Muscle of arm (tissue), 12 donors: ENCODE measurements around the gene SPTSSA. TPM values are rescaled to one million over a fixed set of nuclear protein-coding genes. Genes with fewer than 3 reads are reported as not detected.
A peak's percentile ranks its signal among the peaks of the same experiment; 100 is the strongest.
"Not testable (repeated sequence)": the region's sequence is repeated elsewhere in the genome, so short reads cannot be mapped to it uniquely, and the experiment has no call there.

Source experiments
- DNase-seq: peaks from one replicate; pipeline ENCODE4 v3.0.0-alpha.2; 2013
- polyA plus RNA-seq, 12 donors: library from polyadenylated mRNA; unstranded; fragments of 120-200 nt; gene quantifications; one replicate each; pipeline ENCODE4 v1.2.1, GENCODE V29; 2013; ENCODE audit not compliant: insufficient read length in 12 of 12

SPTSSA gene
- polyA plus RNA-seq, 12 donors: 17.9 to 40.5 (median 25.6) TPM; not detected in 1

DNA sequence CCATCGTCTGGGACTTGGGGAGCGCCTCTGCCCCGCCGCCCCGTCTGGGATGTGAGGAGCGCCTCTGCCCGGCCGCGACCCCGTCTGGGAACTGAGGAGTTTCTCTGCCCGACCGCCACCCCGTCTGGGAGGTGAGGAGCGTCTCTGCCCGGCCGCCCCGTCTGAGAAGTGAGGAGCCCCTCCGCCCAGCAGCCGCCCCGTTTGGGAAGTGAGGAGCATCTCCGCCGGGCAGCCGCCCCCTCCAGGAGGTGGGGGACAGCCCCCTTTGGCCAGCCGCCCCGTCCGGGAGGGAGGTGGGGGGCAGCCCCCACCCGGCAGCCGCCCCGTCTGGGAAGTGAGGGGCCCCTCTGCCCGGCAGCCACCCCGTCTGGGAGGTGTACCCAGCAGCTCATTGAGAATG lies 14.0 kb upstream of the SPTSSA start:
- not testable (repeated sequence) for DNase-seq

DNA sequence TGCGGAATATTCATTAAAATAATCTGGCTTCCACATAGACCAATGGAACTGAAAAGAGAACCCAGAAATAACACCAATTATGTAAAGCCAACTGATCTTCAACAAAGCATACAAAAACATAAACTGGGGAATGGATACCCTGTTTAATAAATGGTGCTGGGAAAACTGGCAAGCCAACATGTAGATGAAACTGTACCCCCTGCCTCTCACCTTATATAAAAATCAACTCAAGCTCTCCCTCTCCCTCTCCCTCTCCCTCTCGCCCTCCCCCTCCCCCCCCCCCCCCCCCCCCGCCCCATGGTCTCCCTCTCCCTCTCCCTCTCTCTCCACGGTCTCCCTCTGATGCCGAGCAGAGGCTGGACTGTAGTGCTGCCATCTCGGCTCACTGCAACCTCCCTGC lies 13.1 kb upstream of the SPTSSA start:
- DNase-seq: no peak

DNA sequence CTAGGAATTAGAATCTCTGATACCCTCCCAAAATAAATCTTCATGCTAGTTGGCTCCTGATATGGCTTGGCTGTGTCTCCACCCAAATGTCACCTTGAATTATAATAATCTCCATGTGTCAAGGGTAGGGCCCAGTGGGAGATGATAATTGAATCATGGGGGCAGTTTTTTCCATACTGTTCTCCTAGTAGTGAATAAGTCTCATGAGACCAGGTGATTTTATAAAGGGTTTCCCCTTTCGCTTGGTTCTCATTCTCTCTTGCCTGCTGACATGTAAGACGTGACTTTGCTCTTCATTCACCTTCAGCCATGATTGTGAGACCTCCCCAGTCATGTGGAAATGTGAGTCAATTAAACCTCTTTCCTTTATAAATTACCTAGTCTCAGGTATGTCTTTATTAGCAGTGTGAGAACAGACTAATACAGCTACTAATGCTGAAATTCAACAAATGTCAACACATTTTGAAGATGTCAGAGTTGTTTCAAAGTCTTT lies 12.2 kb upstream of the SPTSSA start:
- no peak for DNase-seq

DNA sequence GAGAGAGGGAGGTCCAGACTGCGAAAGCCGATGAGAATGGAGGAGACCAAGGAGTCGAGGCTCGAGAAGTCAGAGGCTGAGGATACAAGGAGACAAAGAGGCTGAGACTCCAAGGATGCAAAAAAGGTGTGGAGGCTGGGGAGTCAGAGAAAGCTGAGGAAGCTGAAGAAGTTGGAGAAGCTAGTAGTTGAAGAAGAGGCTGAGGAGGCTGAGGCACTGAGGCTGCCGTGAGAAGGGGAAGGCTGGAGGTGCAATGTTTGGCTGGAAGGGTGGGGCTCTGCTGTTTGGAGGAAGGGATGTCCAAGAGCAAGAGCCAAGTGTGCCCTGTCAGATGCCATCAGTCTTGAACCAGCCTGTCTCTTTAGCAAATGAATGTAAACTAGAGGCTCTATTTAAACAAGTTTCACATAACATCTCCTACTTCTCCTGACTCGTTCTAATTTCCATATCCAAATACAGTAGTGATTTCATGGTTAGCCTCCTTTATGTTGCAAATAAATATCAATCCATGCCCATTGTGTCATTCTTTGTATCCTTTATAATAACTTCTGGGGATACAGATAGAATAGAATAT lies 10.8 kb upstream of the SPTSSA start:
- DNase-seq: no peak

DNA sequence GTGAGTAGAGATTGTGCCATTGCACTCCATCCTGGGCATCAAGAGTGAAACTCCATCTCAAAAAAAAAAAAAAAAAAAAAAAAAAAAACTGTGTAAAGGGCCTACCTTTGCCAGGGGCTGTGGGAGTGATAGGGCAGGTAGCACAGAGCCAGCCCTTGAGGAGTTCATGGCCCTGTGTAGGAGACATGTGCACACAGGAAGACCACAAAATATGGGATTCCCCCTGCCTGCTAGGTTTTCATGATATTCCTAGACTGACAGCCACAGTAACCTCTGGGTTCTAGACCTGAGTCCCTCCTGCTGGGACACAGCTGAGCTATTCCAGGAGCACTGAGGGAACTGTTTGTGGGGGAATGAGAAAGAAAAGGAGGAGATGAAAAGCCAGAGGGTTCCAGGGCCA lies 8.3 kb upstream of the SPTSSA start:
- no peak for DNase-seq

DNA sequence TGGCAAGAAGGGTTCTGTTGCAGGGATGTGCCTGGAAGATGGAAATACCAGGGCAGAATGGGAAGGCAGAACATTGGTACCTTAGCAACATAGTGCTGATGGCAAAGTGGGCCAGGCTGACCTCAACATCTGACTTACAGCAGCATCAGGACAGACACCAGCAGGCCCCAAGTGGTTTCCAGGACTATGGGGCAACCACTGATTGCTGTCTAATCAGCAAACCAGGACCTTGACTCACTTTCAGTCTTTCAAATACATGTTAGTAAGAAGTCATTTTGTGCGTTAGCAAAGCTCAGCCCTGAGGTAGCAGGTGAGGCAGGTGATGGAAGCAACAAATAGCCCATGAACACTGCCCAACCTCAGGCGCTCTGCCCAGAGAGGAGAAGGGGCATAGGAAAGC lies 4.7 kb upstream of the SPTSSA start:
- no peak for DNase-seq

DNA sequence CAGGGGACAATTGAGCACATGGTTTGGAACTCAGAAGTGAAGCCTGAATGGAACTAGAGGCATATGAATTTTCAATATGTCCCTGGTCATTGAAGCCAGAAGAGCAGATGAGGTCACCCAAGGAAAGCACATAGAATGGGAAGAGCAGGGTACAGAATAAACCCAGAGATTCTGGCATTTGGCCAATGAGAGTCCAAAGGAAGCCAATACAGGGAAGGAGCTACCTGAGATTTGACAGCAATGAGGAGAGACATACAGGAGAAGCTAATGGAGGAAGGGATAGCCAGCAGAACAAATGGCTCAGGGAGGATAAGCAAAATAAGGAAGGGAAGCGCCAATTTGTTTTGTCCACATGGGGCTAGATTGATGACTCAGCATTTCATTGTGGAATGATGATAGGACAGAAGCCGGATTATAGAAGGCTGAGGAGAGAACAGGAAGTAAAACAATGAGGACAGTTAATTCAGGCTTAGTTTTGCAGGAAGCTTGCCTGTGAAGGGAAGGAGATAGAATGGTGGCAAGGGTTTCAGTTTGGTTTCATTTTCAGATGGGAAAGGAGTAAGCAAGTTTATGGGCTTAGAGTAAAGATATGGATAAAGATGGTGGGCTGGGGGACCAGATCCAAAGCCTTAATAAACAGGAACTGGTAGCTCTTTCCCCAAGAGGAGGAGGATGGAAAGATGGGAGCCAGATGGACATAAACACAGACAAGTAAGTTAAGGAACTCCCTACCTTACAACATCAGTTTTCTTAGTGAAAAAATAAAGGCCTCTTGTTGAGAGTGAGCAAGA lies 3.2 kb upstream of the SPTSSA start:
- peak; percentile 7 for DNase-seq

DNA sequence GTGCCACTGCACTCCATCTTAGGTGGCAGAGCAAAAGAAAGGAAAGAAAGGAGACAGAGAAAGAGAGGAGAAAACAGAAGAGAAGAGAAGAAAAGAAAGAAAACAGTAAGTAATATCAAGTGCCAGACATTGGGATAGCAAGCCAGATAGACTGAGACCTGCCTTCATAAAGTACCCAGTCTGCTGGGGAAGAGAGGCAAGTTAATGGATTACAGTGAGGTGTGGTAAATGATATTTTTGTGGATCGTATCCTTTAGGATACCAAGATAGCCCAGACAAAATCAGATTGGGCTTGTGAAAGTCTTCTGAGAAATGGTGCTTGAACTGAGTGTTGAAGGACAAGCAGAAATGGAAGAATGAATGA lies 1.5 kb upstream of the SPTSSA start:
- DNase-seq: no peak

DNA sequence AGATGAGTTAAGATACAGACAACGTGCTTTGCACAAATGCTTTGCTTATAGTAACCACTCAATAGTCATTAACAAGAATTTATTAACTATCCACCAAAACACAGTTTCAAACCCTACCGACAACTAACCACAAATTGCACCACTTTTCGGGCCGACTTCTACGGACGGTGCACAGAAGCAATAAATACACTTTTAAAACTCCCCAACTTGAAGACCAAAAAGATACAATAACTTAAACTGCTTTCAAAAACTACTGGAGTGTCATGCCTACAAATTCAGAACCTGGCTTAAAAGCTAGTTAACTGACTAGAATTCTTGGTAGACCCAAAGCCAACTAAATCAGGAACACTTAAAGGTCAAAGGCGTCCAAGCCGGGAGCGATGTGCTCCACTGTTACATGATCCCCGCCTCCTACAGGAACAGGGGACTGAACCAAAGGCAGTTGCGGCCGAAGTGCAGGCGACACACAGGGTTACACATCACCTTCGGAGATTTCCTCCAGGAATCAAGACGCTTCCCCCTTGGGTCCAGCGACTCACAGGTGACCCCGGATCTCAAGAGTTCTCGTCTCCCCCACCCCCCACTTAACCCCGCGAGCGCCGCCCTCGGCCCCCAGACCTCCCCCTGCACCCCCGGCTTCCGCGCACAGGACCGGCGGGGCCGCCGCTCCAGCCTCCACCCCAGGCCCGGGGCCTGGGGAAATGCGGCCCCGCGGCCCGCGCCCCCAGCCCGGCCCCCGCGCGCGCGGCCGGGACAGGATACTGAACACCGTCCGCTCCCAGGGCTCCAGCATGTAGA lies 507 bp downstream of the SPTSSA start:
- peak; percentile 45 for DNase-seq

DNA sequence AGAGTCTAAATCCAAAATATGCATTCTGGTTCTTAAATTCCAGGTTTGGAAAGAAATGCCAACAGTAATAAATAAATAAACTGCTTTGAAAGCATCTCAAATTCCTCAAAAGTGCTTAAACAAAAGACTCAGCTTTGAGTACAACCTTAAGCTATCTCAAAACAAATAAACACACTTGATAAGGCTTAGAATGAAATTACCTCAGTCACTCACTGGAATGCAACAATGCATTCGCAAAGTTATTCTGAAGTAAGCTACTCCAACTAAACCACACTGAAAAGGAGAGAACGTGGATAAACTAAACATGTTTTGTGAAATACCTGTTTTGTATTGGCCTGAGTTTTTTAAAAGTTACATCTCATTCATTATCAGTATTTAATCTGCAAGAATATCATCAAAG lies 1.2 kb downstream of the SPTSSA start:
- no peak for DNase-seq

DNA sequence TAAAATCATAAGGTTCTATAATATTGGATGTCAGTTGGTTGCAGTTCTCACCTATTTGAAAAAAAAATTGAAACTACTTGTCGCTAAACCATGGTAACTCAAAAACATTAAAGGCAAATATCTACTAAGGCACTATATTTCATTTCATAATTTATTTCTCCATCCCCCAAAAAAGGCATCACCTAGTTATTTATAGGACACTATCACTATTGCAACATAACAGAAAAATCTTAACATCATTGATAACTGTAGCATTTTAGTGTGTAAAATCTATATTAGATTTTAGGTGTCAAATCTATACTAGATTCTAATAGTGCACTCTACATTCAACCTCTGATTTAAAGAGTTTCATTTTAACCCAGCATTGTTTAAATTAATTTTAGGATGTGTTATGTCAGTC lies 1.7 kb downstream of the SPTSSA start:
- DNase-seq: no peak

DNA sequence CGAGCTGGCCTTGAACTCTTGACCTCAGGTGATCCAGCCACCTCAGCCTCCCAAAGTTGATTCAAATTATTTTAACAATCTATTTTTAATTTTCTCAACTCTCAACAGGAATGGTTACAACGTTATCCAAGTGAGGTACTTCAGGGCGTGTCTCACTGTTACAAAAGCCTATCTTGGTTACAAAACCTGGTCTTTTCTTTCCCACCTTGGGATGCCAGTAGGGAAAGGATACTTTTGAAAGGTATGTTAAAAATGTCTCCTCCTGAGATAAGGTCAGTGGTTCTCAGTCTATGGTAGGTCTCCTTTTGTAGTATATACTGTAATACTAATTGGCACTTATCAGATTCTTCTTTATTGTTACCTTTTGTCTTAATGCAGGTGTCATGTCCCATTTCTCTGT lies 4.9 kb downstream of the SPTSSA start:
- no peak for DNase-seq

DNA sequence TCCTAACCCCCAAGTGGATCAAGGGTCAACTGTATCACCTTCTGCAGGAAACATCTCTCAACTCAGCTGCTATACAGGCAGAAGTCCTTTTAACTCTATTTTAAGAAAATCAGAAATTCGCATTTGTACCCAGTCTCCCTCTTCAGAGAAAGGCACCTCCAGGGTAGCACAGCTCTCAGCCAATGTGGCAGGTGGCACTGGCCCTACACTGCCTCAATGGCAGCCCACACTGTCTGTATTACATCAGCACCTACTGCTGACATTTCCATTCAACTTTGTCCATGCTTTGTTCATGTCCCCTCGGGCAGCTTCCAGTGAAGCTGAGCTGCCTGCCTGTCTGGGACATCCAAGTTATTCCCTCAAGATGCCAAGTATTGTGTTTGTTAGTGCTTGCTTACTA lies 8.8 kb downstream of the SPTSSA start:
- no peak for DNase-seq

DNA sequence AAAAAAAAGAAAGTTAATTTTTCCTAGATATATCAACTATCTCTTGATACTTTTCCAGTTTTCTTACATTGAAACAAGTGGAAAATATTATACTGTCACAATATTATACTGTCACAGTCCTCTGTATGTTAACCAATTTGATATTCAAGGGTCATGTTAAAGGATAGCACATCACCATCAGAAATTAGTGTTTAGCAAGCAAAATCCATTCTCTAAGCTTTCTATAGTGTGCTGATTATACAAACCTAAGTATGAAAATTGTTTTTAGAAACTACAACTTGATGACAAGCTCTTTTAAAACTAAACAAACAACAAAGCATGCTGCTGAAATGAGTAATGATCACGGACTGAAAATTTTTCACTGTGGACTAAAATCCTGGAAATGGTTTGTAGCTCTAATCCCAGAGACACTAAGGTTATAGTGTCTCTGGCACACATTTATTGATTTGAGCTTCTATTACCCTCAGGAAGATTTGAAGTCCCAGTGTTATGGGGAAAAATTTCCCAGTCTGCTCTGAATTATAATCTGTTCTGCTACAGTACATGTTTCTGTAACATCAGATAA lies 9.7 kb downstream of the SPTSSA start:
- DNase-seq: no peak

DNA sequence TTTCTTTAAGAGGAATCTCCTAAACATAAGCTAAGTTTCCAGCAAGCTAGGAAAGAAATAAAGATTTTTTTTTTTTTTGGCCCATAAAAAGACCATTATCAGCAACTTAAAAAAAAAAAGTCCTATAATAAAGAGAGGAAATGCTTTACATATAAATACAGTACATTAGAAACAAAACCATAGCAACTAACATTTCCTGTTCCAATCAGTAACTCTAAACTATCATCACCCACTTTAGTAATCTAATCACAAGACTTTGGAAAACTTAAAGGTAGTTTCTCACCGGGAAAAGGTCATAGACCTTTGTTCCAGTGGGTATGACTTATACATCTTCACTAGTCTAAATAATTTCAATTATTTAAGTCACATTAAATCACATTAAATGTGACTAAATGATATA lies 11.1 kb downstream of the SPTSSA start:
- DNase-seq: no peak

DNA sequence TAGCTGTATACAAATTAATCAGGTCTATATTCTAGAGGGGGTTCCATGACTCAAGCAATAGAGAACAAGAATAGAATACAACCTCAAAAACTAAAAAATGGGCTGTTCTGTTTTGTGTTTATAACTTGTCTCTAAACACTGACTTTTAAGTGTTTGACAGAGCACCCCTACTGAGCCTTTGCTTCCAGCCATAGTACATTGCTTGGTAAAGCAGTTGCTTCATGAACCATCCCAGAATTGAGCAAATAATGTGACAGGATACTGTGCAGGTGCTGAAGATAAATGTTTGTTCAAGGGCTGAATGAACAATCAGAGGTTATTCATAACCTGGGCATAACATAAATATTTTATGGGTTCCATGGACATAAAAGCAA lies 11.5 kb downstream of the SPTSSA start:
- DNase-seq: no peak

DNA sequence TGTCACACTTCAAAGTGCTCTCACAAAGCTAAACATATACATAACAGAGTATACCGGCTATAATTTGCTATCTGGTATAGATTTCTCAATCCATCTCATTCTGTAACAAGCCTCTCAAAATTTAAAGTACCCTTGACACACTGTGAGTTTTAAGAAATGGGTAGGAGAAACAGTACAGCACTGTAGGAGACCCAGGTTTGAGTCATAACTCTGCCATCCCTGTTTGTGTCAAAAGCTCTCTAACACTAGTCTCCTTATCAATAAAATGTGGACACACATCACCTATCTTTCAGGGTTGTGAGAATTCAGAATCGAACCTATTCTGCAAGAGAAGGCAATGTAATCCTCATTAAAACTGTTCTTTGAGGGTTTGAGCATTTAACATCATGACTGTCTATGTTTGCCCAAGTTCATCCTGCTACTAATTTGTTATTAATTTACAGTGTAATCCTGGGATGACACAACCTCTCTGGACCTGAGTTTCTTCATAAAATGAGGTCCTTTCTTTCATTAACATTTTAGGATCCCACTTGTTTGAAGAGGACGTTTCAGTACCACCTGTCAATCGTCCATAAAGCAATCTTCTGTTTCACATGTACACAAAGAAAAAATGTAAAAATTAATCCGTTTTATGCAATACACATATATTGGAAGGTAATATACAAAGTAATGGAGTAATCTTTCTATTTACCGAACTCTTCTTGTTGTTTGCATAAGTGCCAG lies 12.1 kb downstream of the SPTSSA start:
- DNase-seq: no peak

DNA sequence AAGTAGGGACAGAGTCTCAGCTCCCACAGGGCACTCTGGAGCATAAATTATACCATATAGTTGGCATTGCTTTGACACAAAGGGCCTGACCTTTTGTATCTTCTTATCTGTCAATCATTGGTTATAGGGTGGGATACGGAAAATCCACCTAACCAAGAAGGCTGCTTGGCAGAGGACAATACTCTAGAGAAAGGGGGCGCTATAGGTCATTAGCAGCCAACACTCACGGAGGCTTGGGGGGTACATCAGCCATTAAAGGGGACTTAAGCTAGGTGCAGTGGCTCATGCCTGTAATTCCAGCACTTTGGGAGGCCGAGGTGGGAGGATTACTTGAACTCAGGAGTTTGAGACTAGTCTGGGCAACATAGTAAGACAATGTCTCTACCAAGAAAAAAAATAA lies 22.9 kb downstream of the SPTSSA start:
- DNase-seq: no peak

DNA sequence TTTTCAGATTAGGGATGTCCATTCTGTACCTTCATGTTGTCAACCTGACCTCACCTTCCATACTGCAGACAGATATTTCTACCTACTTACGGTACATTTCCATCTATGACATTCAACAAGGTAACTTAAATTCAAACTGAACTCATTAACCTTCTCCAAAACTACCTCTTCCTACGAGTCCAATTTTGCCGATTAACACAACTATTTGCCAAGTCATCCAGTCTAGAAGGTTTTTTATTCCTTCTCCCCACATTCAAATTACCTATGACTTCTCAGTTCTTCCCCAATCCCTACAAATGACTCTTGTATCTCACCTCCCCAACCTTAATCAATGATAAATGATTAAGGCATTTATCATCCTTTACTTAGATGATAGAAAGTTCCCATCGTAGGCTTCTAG lies 23.6 kb downstream of the SPTSSA start:
- no peak for DNase-seq

DNA sequence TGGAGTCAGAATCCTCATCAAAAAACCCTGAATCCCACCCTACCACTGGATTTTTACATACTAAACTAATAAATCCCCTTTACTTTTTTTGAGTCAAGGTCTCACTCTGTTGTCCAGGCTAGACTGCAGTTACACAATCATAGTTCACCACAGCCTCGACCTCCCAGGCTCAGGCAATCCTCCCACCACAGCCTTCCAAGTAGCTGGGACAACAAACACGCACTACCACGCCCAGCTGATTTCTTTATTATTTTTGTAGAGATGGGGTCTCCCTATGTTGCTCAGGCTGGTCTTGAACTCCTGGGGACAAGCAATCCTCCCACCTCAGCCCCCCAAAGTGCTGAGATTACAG lies 24.3 kb downstream of the SPTSSA start:
- no peak for DNase-seq

DNA sequence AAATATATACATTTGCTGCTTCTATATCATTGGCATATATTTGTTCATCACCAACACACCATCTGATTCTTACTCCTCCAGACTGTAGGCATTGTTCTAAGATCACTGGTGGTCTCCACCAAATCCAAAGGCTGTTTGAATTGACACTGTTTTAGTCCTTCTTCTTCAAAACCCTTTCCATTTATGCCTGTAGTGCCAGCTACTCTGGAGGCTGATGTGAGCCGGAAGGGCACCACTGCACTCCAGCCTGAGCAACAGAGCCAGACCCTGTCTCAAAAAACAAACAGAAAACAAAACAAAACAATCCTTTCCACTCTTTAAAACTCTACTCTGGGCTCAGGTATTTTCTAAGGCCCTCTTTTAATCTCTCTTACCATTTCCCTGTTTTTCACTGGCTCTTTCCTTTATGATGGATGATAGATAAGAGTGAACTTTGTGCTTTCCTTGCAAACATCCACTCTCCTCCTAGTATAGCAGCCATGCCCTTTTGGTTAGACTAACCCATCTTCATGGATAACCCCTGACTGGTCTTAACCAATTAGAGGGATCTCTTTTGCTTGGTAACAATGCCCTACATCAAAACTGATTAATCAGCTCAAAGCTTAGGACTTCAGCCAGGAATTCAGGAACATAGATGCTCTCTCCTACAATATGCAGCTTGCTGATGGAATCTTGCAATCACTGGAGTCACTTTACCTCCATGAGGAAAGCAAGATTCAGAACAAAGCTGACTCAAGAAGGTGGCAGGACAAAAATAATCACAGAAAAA lies 24.9 kb downstream of the SPTSSA start:
- no peak for DNase-seq
